K562 (cell line): ENCODE results near the gene YES1. TPM values are rescaled to one million over a fixed set of nuclear protein-coding genes. Genes with fewer than 3 reads are reported as not detected.
A peak's percentile ranks its signal among the peaks of the same experiment; 100 is the strongest.

Experiments used
- CAMTA2 ChIP-seq: fragments of 250-450 bp; sonication (Bioruptor Pico); conservative IDR thresholded peaks from 2 replicates; pipeline ENCODE4 v1.5.1; 2022
- DMBX1 ChIP-seq: fragments of 250-450 bp; sonication (Bioruptor Pico); IDR thresholded peaks from 2 replicates; pipeline ENCODE4 v1.8.0; 2022; ENCODE audit warnings: inconsistent platforms, mild to moderate bottlenecking, moderate library complexity, borderline replicate concordance
- EP300 ChIP-seq: IDR thresholded peaks from 2 replicates; pipeline ENCODE4 v1.6.1; 2012; ENCODE audit warnings: low read length, improper control_type of control experiment
- ID3 ChIP-seq, 2 experiments: fragments of 250-450 bp in 1 of 2; fragments of 450-650 bp in 1 of 2; sonication (Bioruptor Pico) in 1 of 2; IDR thresholded peaks; 2 replicates each; pipeline versions ENCODE4 v1.6.1 to v1.8.0; 2016 to 2021; ENCODE audit warnings: mild to moderate bottlenecking in 2 of 2, moderate library complexity in 2 of 2, missing compliant biosample characterization in 1 of 2, missing genetic modification characterization in 1 of 2
- JUNB ChIP-seq: fragments of 450-650 bp; formaldehyde crosslinking; conservative IDR thresholded peaks from 2 replicates; pipeline ENCODE4 v1.4.0; 2020; ENCODE audit warnings: mild to moderate bottlenecking
- KAT8 ChIP-seq: fragments of 450-650 bp; IDR thresholded peaks from 2 replicates; pipeline ENCODE4 v1.6.1; 2016; ENCODE audit warnings: low read depth, mild to moderate bottlenecking
- MAFG ChIP-seq: fragments of 450-650 bp; conservative IDR thresholded peaks from 2 replicates; pipeline ENCODE4 v1.6.1; 2016; ENCODE audit warnings: missing genetic modification characterization, missing compliant biosample characterization
- POLR2H ChIP-seq: IDR thresholded peaks from 2 replicates; pipeline ENCODE4 v1.6.1; 2016; ENCODE audit warnings: missing genetic modification characterization, low read depth, mild to moderate bottlenecking, control low read depth, missing compliant biosample characterization, moderate library complexity
- RAD51 ChIP-seq: fragments of 450-650 bp; IDR thresholded peaks from 2 replicates; pipeline ENCODE4 v1.7.1; 2016; ENCODE audit warnings: low read depth, mild to moderate bottlenecking, borderline replicate concordance
- SMAD4 ChIP-seq: fragments of 250-450 bp; sonication (Bioruptor Pico); conservative IDR thresholded peaks from 2 replicates; pipeline ENCODE4 v1.8.0; 2021; ENCODE audit warnings: inconsistent platforms, mild to moderate bottlenecking, moderate library complexity
- SOX6 ChIP-seq: fragments of 450-650 bp; IDR thresholded peaks from 2 replicates; pipeline ENCODE4 v1.6.1; 2014; ENCODE audit warnings: mild to moderate bottlenecking
- TCF15 ChIP-seq: fragments of 250-450 bp; sonication (Bioruptor Pico); IDR thresholded peaks from 2 replicates; pipeline ENCODE4 v1.8.0; 2022; ENCODE audit warnings: moderate library complexity, mild to moderate bottlenecking, inconsistent platforms
- ZBTB1 ChIP-seq: sonication (generic); formaldehyde crosslinking; IDR thresholded peaks from 2 replicates; pipeline ENCODE4 v1.8.1; 2023; ENCODE audit warnings: missing genetic modification reagents, low read depth, mild to moderate bottlenecking, borderline replicate concordance
- ZNF121 ChIP-seq: sonication (generic); formaldehyde crosslinking; conservative IDR thresholded peaks from 2 replicates; pipeline ENCODE4 v1.8.0; 2022; ENCODE audit warnings: missing genetic modification reagents
- ZNF212 ChIP-seq: fragments of 450-650 bp; formaldehyde crosslinking; IDR thresholded peaks from 2 replicates; pipeline ENCODE4 v1.4.0; 2020; ENCODE audit warnings: mild to moderate bottlenecking
- ZNF766 ChIP-seq: fragments of 200-800 bp; sonication (Bioruptor generic); conservative IDR thresholded peaks from 2 replicates; pipeline ENCODE4 v1.6.1; 2016; ENCODE audit warnings: missing genetic modification characterization, missing compliant biosample characterization
- polyA plus RNA-seq, 8 experiments: library from polyadenylated mRNA; depleted of rRNA in 4 of 8; stranded (reverse) in 5 of 8; unstranded in 3 of 8; fragments of >200 nt; fragmentation: Nextera tagmentation in 2 of 8; fragmentation: Illumina TruSeq in 1 of 8; extraction: Ambion mirVana in 2 of 8; extraction: Trizol in 1 of 8; gene quantifications; 2 replicates each; pipeline versions ENCODE4 v1.2.1 to v1.2.3, GENCODE V29; 2011 to 2014; ENCODE audit warnings: inconsistent platforms in 1 of 8, missing spikeins in 1 of 8
- total RNA-seq, 7 experiments: library from RNA; depleted of rRNA in 6 of 7; stranded (reverse); fragments of >200 nt in 6 of 7; fragmentation: Illumina TruSeq in 2 of 7; extraction: Trizol in 2 of 7; gene quantifications; 2 replicates each; pipeline versions ENCODE4 v1.2.1 to v1.2.3, GENCODE V29; 2011 to 2021; ENCODE audit warnings: low replicate concordance in 1 of 7
- TF ChIP-seq, protein P1 (sequence below): IDR thresholded peaks from 2 replicates; pipeline ENCODE4 v1.6.1; 2011; ENCODE audit not compliant: insufficient read length; ENCODE audit errors: extremely low read depth
- TF ChIP-seq, protein P2 (sequence below), 3 experiments: fragments of 200-800 bp in 1 of 3; fragments of 250-450 bp in 1 of 3; fragments of 450-650 bp in 1 of 3; sonication (Bioruptor Pico) in 1 of 3; sonication (Bioruptor generic) in 1 of 3; formaldehyde crosslinking in 1 of 3; IDR thresholded peaks; 2 replicates each; pipeline versions ENCODE4 v1.6.1 to v1.8.0; 2016 to 2022; ENCODE audit warnings: mild to moderate bottlenecking in 2 of 3, missing genetic modification characterization in 2 of 3, missing compliant biosample characterization in 1 of 3, moderate library complexity in 1 of 3
- TF ChIP-seq, protein P3 (sequence below): fragments of 450-650 bp; IDR thresholded peaks from 2 replicates; pipeline ENCODE4 v1.6.1; 2016; ENCODE audit warnings: borderline replicate concordance

Gene YES1
- total and polyA plus RNA-seq, 9 of the 15 experiments (the other 6 are each of a cell fraction or from before 2014, with no cell fraction given): 37.2 to 115 (median 77.7) TPM

GRCh38 chr18:841647-842370 lies 29.8 kb upstream of the YES1 start (continued):
- TF ChIP-seq JUNB (CRISPR knock-in tag) (no peak), POLR2H (no peak), ID3 (CRISPR knock-in tag; IDR thresholded peaks at IDR 0.05) (no peak), ID3 (tag; IDR thresholded peaks at IDR 0.05) (no peak; the same call in 1 of the 2 replicates), KAT8 (no peak), EP300 (no peak), SMAD4 (CRISPR knock-in tag) (peak; percentile 77), ZNF766 (0 out of 2 replicates have a peak, but pooled peaks have one; percentile 39), DMBX1 (CRISPR knock-in tag) (no peak), MAFG (0 out of 2 replicates have a peak, but pooled peaks have one; percentile 13), ZNF212 (CRISPR knock-in tag) (no peak), ZNF121 (no peak), ZBTB1 (CRISPR knock-in tag) (no peak), SOX6 (peak; percentile 78), TCF15 (no peak), RAD51 (0 out of 2 replicates have a peak, but pooled peaks have one; percentile 6), CAMTA2 (CRISPR knock-in tag) (no peak)
- TF ChIP-seq, protein P1, sequence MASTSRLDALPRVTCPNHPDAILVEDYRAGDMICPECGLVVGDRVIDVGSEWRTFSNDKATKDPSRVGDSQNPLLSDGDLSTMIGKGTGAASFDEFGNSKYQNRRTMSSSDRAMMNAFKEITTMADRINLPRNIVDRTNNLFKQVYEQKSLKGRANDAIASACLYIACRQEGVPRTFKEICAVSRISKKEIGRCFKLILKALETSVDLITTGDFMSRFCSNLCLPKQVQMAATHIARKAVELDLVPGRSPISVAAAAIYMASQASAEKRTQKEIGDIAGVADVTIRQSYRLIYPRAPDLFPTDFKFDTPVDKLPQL: peak; percentile 15
- TF ChIP-seq, protein P2, sequence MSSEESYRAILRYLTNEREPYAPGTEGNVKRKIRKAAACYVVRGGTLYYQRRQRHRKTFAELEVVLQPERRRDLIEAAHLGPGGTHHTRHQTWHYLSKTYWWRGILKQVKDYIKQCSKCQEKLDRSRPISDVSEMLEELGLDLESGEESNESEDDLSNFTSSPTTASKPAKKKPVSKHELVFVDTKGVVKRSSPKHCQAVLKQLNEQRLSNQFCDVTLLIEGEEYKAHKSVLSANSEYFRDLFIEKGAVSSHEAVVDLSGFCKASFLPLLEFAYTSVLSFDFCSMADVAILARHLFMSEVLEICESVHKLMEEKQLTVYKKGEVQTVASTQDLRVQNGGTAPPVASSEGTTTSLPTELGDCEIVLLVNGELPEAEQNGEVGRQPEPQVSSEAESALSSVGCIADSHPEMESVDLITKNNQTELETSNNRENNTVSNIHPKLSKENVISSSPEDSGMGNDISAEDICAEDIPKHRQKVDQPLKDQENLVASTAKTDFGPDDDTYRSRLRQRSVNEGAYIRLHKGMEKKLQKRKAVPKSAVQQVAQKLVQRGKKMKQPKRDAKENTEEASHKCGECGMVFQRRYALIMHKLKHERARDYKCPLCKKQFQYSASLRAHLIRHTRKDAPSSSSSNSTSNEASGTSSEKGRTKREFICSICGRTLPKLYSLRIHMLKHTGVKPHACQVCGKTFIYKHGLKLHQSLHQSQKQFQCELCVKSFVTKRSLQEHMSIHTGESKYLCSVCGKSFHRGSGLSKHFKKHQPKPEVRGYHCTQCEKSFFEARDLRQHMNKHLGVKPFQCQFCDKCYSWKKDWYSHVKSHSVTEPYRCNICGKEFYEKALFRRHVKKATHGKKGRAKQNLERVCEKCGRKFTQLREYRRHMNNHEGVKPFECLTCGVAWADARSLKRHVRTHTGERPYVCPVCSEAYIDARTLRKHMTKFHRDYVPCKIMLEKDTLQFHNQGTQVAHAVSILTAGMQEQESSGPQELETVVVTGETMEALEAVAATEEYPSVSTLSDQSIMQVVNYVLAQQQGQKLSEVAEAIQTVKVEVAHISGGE (CRISPR knock-in tag; IDR thresholded peaks at IDR 0.05): no peak
- TF ChIP-seq, protein P3, sequence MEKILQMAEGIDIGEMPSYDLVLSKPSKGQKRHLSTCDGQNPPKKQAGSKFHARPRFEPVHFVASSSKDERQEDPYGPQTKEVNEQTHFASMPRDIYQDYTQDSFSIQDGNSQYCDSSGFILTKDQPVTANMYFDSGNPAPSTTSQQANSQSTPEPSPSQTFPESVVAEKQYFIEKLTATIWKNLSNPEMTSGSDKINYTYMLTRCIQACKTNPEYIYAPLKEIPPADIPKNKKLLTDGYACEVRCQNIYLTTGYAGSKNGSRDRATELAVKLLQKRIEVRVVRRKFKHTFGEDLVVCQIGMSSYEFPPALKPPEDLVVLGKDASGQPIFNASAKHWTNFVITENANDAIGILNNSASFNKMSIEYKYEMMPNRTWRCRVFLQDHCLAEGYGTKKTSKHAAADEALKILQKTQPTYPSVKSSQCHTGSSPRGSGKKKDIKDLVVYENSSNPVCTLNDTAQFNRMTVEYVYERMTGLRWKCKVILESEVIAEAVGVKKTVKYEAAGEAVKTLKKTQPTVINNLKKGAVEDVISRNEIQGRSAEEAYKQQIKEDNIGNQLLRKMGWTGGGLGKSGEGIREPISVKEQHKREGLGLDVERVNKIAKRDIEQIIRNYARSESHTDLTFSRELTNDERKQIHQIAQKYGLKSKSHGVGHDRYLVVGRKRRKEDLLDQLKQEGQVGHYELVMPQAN: no peak
